Testis (tissue), 2 donors: Measurements from ENCODE around the gene C3.

Experiments
- CTCF ChIP-seq, 3 experiments: fragments of 450-650 bp in 2 of 3; fragments of 200-600 bp in 1 of 3; sonication (generic) in 1 of 3; IDR thresholded peaks; one replicate each; pipeline ENCODE4 v1.5.1; 2016 to 2019; ENCODE audit warnings: antibody characterized with exemption in 3 of 3, mild to moderate bottlenecking in 2 of 3, moderate library complexity in 1 of 3
- POLR2A ChIP-seq: fragments of 450-650 bp; IDR thresholded peaks from one replicate; pipeline ENCODE4 v1.6.1; 2017; ENCODE audit warnings: antibody characterized with exemption, mild to moderate bottlenecking, moderate library complexity

GRCh38 chr19:6731822-6732221 is 11.4 kb upstream of the C3 start:
- TF ChIP-seq CTCF (IDR thresholded peaks at IDR 0.05) (no peak), POLR2A (no peak)
